Left lung (tissue), 10 donors: ENCODE results near the gene TTC7B. TPM values are rescaled to one million over a fixed set of nuclear protein-coding genes. Genes with fewer than 3 reads are reported as not detected.

Source experiments
- ATAC-seq: fragments of 200-7000 bp; cut with Tn5 transposase; one replicate; pipeline ENCODE4 v1.9.1; 2020; ENCODE audit warnings: moderate library complexity
- DNase-seq, 4 donors: peaks; one replicate each; pipeline ENCODE4 v3.0.0-alpha.2; 2013 to 2020
- H3K27ac ChIP-seq, 2 donors: fragments of 200-600 bp; sonication (generic) in 1 of 2; one replicate each; pipeline versions ENCODE4 v1.5.0 to v1.8.0; 2020 to 2021
- H3K27me3 ChIP-seq, 2 donors: fragments of 200-600 bp; sonication (generic) in 1 of 2; one replicate each; pipeline versions ENCODE4 v1.5.0 to v1.8.0; 2020 to 2021
- H3K36me3 ChIP-seq, 2 donors: fragments of 200-600 bp; sonication (generic) in 1 of 2; one replicate each; pipeline versions ENCODE4 v1.5.0 to v1.8.0; 2020 to 2021
- H3K4me1 ChIP-seq, 2 donors: fragments of 200-600 bp; one replicate each; pipeline ENCODE4 v1.8.0; 2021
- H3K4me3 ChIP-seq, 2 donors: fragments of 200-600 bp; sonication (generic) in 1 of 2; one replicate each; pipeline versions ENCODE4 v1.5.0 to v1.8.0; 2020 to 2021; ENCODE audit warnings: mild to moderate bottlenecking in 1 of 2
- H3K9me3 ChIP-seq, 2 donors: fragments of 200-600 bp; sonication (generic) in 1 of 2; one replicate each; pipeline versions ENCODE4 v1.5.0 to v1.8.0; 2020 to 2021
- CTCF ChIP-seq, 2 donors: fragments of 200-600 bp; sonication (generic) in 1 of 2; IDR thresholded peaks; one replicate each; pipeline versions ENCODE4 v1.5.0 to v1.8.0; 2021; ENCODE audit warnings: antibody characterized with exemption in 2 of 2
- intact Hi-C, 2 donors: fragments of 100-400 bp; cut with DNase I; formaldehyde crosslinking; loops; one replicate each; pipeline versions ENCODE4 v1.11.2 to v1.14.2; 2022
- polyA plus RNA-seq, 6 donors: library from polyadenylated mRNA; unstranded; fragments of 120-200 nt; gene quantifications; one replicate each; pipeline ENCODE4 v1.2.1, GENCODE V29; 2013; ENCODE audit not compliant: insufficient read length in 6 of 6
- total RNA-seq, 2 donors: library from RNA; stranded (reverse); fragmentation: NEBNext Ultra II Directional; extraction: Animal tissue kit (Norgen Biotek cat#: 25700); gene quantifications; one replicate each; pipeline ENCODE4 v1.2.1, GENCODE V29; 2021
- donor health status: DM: no; HTN: yes; CAD: no.
- donor health status: DM: no; HTN: no; CAD: no.

TTC7B gene
- total and polyA plus RNA-seq, 8 donors = 26.8 to 47.5 (median 39.5) TPM

- Histone ChIP-seq H3K9me3 (no peaks in the 10 kb centered on the region), H3K27ac (peak overlapping the region in 1 of 2 donors; percentile 67), H3K4me3 (no peak overlapping the region), H3K36me3 (peaks cover 0 to 8% of the 10 kb centered on the region in 2 donors), H3K27me3 (no peaks in the 10 kb centered on the region), H3K4me1 (peaks cover 11 to 50% of the 10 kb centered on the region in 2 donors)
- DNase-seq (no peak), ATAC-seq (no peak)
- intact Hi-C loops = no loop called here
- no peak for TF ChIP-seq CTCF (IDR thresholded peaks at IDR 0.05)
Measured at GRCh38 chr14:90610346-90611040, 205.7 kb downstream of the TTC7B start.

GRCh38 chr14:90609376-90609775, 206.9 kb downstream of the TTC7B start:
- no peak overlapping the region for H3K4me3 ChIP-seq
- intact Hi-C loops = no loop called here
- H3K9me3 ChIP-seq = no peaks in the 10 kb centered on the region
- peaks cover 0 to 8% of the 10 kb centered on the region in 2 donors for H3K36me3 ChIP-seq
- no peak for TF ChIP-seq CTCF (IDR thresholded peaks at IDR 0.05)
- no peak overlapping the region for H3K27ac ChIP-seq
- no peak for DNase-seq
- H3K4me1 ChIP-seq = peaks cover 11 to 50% of the 10 kb centered on the region in 2 donors
- H3K27me3 ChIP-seq = no peaks in the 10 kb centered on the region
- ATAC-seq = no peak

DNA sequence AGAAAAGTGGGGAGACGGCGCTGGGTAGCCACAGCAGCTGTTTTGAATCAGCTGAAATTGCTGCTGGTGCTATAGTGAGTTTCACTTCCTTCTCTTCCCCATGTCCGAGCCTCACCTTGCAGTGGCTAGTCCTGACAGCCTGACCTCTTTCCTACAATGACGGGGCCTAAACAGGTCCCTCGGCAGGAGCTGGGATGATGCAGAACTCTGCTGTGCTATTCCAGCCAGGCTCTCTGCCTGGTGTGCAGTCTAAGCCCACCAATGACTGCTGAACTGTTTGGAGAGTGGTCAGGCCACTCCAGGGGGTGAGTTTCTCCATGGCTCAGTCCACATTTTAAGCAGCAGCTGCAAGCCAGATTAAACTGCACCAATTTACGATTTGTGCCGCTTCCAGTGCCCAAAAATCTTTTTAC, 207.3 kb downstream of the TTC7B start:
- peaks cover 0 to 8% of the 10 kb centered on the region in 2 donors for H3K36me3 ChIP-seq
- DNase-seq (no peak), ATAC-seq (no peak)
- no peaks in the 10 kb centered on the region for H3K27me3 ChIP-seq
- intact Hi-C loops = no loop called here
- no peaks in the 10 kb centered on the region for H3K9me3 ChIP-seq
- H3K4me3 ChIP-seq = no peak overlapping the region
- no peak overlapping the region for H3K27ac ChIP-seq
- H3K4me1 ChIP-seq = peaks cover 11 to 50% of the 10 kb centered on the region in 2 donors
- no peak for TF ChIP-seq CTCF (IDR thresholded peaks at IDR 0.05)

- no peak overlapping the region for H3K4me3 ChIP-seq
- intact Hi-C loops = no loop called here
- H3K36me3 ChIP-seq = peaks cover 0 to 8% of the 10 kb centered on the region in 2 donors
- no peak for ATAC-seq
- H3K27me3 ChIP-seq = no peaks in the 10 kb centered on the region
- no peak for TF ChIP-seq CTCF (IDR thresholded peaks at IDR 0.05)
- H3K9me3 ChIP-seq = no peaks in the 10 kb centered on the region
- peaks cover 10 to 47% of the 10 kb centered on the region in 2 donors for H3K4me1 ChIP-seq
- H3K27ac ChIP-seq = no peak overlapping the region
- DNase-seq = no peak
Measured at GRCh38 chr14:90608281-90608680, 207.9 kb downstream of the TTC7B start.

DNA sequence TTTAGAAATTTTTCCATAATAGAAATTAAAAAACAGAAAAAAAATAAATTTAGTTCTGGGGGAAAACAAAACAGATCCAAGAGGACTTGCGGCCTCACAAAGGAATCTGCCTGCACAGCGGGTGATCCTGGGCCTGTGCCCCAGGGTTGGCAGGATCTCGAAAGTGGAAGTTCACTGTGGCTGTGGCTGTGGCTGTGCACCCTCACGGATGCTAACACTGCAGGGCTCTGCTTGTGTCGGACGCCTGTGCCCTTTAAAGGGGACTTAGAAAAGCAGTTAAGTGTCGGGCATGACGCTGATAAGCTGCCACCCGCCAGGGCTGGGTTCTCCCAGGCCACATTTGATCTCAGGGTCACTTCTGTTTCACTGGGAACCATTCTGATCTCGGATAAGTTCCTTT, 209.1 kb downstream of the TTC7B start:
- Histone ChIP-seq H3K27ac (no peak overlapping the region), H3K9me3 (no peaks in the 10 kb centered on the region), H3K4me3 (no peak overlapping the region), H3K4me1 (peaks cover 7 to 36% of the 10 kb centered on the region in 2 donors), H3K27me3 (no peaks in the 10 kb centered on the region), H3K36me3 (peaks cover 0 to 8% of the 10 kb centered on the region in 2 donors)
- ATAC-seq (peak; percentile 14), DNase-seq (no peak)
- no peak for TF ChIP-seq CTCF (IDR thresholded peaks at IDR 0.05)
- intact Hi-C loops = no loop called here
